ENCODE data around the gene GPR107. TPM values are rescaled to one million over a fixed set of nuclear protein-coding genes. Genes with fewer than 3 reads are reported as not detected.

Gene GPR107
- total and polyA plus RNA-seq, 2 of the 8 experiments (the other 6 are each of a cell fraction or from before 2014, with no cell fraction given): 19.3 to 30.7 TPM

DNA sequence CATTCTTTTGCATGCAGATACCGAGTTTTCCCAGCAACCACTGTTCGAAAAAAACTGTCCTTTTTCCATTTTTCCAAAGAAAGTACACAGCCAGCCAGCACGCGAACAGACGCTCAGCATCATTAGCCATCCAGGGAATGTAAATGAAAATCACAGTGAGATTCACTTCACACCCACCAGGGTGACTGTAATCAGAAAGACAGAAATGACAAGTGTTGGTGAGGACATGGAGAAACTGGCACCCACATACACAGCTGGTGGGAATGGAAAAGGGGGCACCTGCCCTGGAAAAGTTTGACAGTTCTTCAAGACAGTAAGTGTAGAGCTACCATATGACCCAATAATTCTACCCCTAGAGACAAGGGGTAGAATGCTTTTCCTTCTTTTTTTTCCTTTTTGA lies 93.5 kb downstream of the GPR107 start (continued):
- no peak for TF ChIP-seq GABPA (IDR thresholded peaks at IDR 0.05; ENCODE audit: borderline replicate concordance, insufficient read depth, low read length)
